Measurements from ENCODE around the gene FBXO45. TPM values are rescaled to one million over a fixed set of nuclear protein-coding genes. Genes with fewer than 3 reads are reported as not detected.
A peak's percentile ranks its signal among the peaks of the same experiment; 100 is the strongest.
"Not testable (repeated sequence)": the region's sequence is repeated elsewhere in the genome, so short reads cannot be mapped to it uniquely, and the experiment has no call there.

Gene FBXO45
- polyA plus RNA-seq, 1 experiment: 2.2 TPM

DNA sequence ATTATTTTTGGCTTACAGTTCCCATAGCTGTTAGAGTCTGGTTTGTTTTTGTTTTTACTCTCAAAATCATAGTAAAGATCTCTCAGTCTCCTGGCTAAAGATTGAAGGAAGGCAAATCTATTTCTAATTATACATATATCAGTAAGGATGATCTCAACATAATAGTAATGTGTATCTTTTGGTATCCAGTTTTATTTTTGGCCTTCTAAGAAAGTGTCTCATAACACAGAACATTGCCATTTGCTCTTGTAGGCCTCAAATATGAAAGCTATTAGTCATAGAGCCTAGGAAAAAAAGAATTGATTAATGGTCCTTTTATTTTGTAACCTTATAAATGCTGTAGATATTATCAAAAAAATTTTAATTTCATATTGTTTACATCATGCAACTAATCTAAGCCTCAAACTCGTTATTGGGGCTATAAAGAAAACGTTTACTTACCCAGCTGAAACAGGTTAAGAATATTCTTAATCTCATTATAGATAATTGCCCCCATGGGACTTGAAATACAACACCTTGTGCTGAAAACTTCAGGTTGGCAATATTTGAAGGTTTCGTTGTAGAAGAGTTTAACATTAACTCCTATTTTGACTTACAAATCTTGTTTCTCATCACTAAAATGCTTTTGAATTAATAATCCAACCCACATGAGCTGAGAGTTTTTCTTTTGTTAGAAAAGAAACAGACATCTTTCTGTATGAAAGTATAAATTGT, 16.7 kb downstream of the FBXO45 start:
- H3K36me3 ChIP-seq (ENCODE audit: control insufficient read depth, insufficient read depth, low read length): 0 out of 2 replicates have a peak, but pooled peaks cover 4% of the 10 kb centered on the region
- DNase-seq (ENCODE audit: low read depth): no peak
- no peak for TF ChIP-seq CTCF (IDR thresholded peaks at IDR 0.05; ENCODE audit: insufficient read depth, low read depth, low read length)
- CTCF ChIA-PET: interaction anchor here (0.8 to 1.7 kb wide), 2 partner anchors 23 to 97 kb away, joined by 3 to 4 read pairs; no protein-coding TSS in a partner anchor
- H3K4me3 ChIP-seq (ENCODE audit: low read depth, low read length): no peak overlapping the region
- POLR2A ChIA-PET: no interaction called here
- no peaks in the 10 kb centered on the region for H3K27me3 ChIP-seq (ENCODE audit: control insufficient read depth, insufficient read depth, low read length)

GRCh38 chr3:196590279-196590678, 21.8 kb downstream of the FBXO45 start:
- TF ChIP-seq CTCF (IDR thresholded peaks at IDR 0.05; ENCODE audit: insufficient read depth, low read depth, low read length): no peak
- POLR2A ChIA-PET: no interaction called here
- Histone ChIP-seq H3K4me3 (ENCODE audit: low read depth, low read length) (no peak overlapping the region), H3K36me3 (ENCODE audit: control insufficient read depth, insufficient read depth, low read length) (no peaks in the 10 kb centered on the region), H3K27me3 (ENCODE audit: control insufficient read depth, insufficient read depth, low read length) (no peaks in the 10 kb centered on the region)
- CTCF ChIA-PET: interaction anchor here (0.7 kb wide), 1 partner anchor 10 kb away, joined by 3 read pairs; no protein-coding TSS in a partner anchor
- no peak for DNase-seq (ENCODE audit: low read depth)

- CTCF ChIA-PET: interaction anchor here (0.7 to 2.7 kb wide), 3 partner anchors 13 to 90 kb away, joined by 3 to 12 read pairs (median 4); no protein-coding TSS in a partner anchor
- TF ChIP-seq CTCF (IDR thresholded peaks at IDR 0.05; ENCODE audit: insufficient read depth, low read depth, low read length): no peak
- DNase-seq (ENCODE audit: low read depth): no peak
- POLR2A ChIA-PET: no interaction called here
- Histone ChIP-seq H3K4me3 (ENCODE audit: low read depth, low read length) (no peak overlapping the region), H3K36me3 (ENCODE audit: control insufficient read depth, insufficient read depth, low read length) (no peaks in the 10 kb centered on the region), H3K27me3 (ENCODE audit: control insufficient read depth, insufficient read depth, low read length) (peaks cover 7% of the 10 kb centered on the region)
Measured at GRCh38 chr3:196596355-196596754, 27.9 kb downstream of the FBXO45 start.

- POLR2A ChIA-PET: interaction anchor here (0.6 kb wide), 2 partner anchors 421 to 898 kb away, joined by 10 to 13 read pairs; no protein-coding TSS in a partner anchor
- peak; percentile 7 for DNase-seq (ENCODE audit: low read depth)
- H3K4me3 ChIP-seq (ENCODE audit: low read depth, low read length): peak overlapping the region; percentile 22
Measured at GRCh38 chr3:196597971-196598733, 29.7 kb downstream of the FBXO45 start.

GRCh38 chr3:196599734-196600128, 31.3 kb downstream of the FBXO45 start:
- CTCF ChIA-PET: no interaction called here
- TF ChIP-seq CTCF (IDR thresholded peaks at IDR 0.05; ENCODE audit: insufficient read depth, low read depth, low read length): no peak

More at GRCh38 chr3:196597971-196598733, 29.7 kb downstream of the FBXO45 start:
- not testable (repeated sequence) for H3K36me3 ChIP-seq (ENCODE audit: control insufficient read depth, insufficient read depth, low read length); H3K27me3 ChIP-seq (ENCODE audit: control insufficient read depth, insufficient read depth, low read length)
- CTCF ChIA-PET: interaction anchor here (0.7 to 2.7 kb wide), 2 partner anchors 11 to 14 kb away, joined by 3 to 12 read pairs; no protein-coding TSS in a partner anchor

More at GRCh38 chr3:196599734-196600128, 31.3 kb downstream of the FBXO45 start:
- no peaks in the 10 kb centered on the region for H3K36me3 ChIP-seq (ENCODE audit: control insufficient read depth, insufficient read depth, low read length)
- POLR2A ChIA-PET: no interaction called here
- DNase-seq (ENCODE audit: low read depth): no peak
- no peak overlapping the region for H3K4me3 ChIP-seq (ENCODE audit: low read depth, low read length)
- H3K27me3 ChIP-seq (ENCODE audit: control insufficient read depth, insufficient read depth, low read length): peaks cover 7% of the 10 kb centered on the region
